HG03460 (cell line): ENCODE data around the gene IQGAP2.

Source experiments
- ATAC-seq: cut with Tn5 transposase; IDR thresholded peaks from one replicate; pipeline ENCODE4 v1.9.1; 2021; ENCODE audit not compliant: unreplicated experiment

Gene IQGAP2

GRCh38 chr5:76449606-76450005 is 46.5 kb downstream of the IQGAP2 start:
- no peak for ATAC-seq

- no peak for ATAC-seq
These were observed 47.0 kb downstream of the IQGAP2 start for GRCh38 chr5:76450054-76450453.

- ATAC-seq: no peak
These were observed 48.1 kb downstream of the IQGAP2 start for GRCh38 chr5:76451031-76451701.

GRCh38 chr5:76455531-76456133 is 52.5 kb downstream of the IQGAP2 start:
- ATAC-seq: no peak

GRCh38 chr5:76456258-76456657 is 53.2 kb downstream of the IQGAP2 start:
- ATAC-seq: no peak

GRCh38 chr5:76457674-76458485 is 54.8 kb downstream of the IQGAP2 start:
- no peak for ATAC-seq

GRCh38 chr5:76458486-76458830 is 55.4 kb downstream of the IQGAP2 start:
- ATAC-seq: no peak

GRCh38 chr5:76460104-76460503 is 57.0 kb downstream of the IQGAP2 start:
- ATAC-seq: no peak

- ATAC-seq: no peak
These were observed 59.1 kb downstream of the IQGAP2 start for GRCh38 chr5:76462097-76462667.

GRCh38 chr5:76467216-76467615 is 64.1 kb downstream of the IQGAP2 start:
- no peak for ATAC-seq

GRCh38 chr5:76468635-76469425 is 65.7 kb downstream of the IQGAP2 start:
- no peak for ATAC-seq

- no peak for ATAC-seq
These were observed 66.7 kb downstream of the IQGAP2 start for GRCh38 chr5:76469656-76470290.

- ATAC-seq: no peak
These were observed 67.9 kb downstream of the IQGAP2 start for GRCh38 chr5:76470976-76471375.

GRCh38 chr5:76471406-76471805 is 68.3 kb downstream of the IQGAP2 start:
- ATAC-seq: no peak

- no peak for ATAC-seq
These were observed 68.9 kb downstream of the IQGAP2 start for GRCh38 chr5:76471987-76472334.

GRCh38 chr5:76472335-76473008 is 69.4 kb downstream of the IQGAP2 start:
- ATAC-seq: no peak

- ATAC-seq: no peak
These were observed 69.9 kb downstream of the IQGAP2 start for GRCh38 chr5:76473009-76473336.

- no peak for ATAC-seq
These were observed 70.6 kb downstream of the IQGAP2 start for GRCh38 chr5:76473661-76474060.

- no peak for ATAC-seq
These were observed 71.3 kb downstream of the IQGAP2 start for GRCh38 chr5:76474377-76474776.

GRCh38 chr5:76475385-76475784 is 72.3 kb downstream of the IQGAP2 start:
- no peak for ATAC-seq
